ENCODE measurements around the gene WDR86. TPM values are rescaled to one million over a fixed set of nuclear protein-coding genes. Genes with fewer than 3 reads are reported as not detected.

WDR86 gene
- total and polyA plus RNA-seq, 2 of the 4 experiments (the other 2 are of a cell fraction), result not detected

GRCh38 chr7:151408839-151409666 lies 785 bp downstream of the WDR86 start:
- POLR2A ChIA-PET (ENCODE audit: unreplicated experiment), result no interaction called here

More at GRCh38 chr7:151408839-151409666, 785 bp downstream of the WDR86 start:
- no peak overlapping the region; the same call in 1 of the 2 replicates for H3K23ac ChIP-seq (ENCODE audit: low read depth, low read length)
- H2BK5ac ChIP-seq (ENCODE audit: low read depth, low read length, poor library complexity, severe bottlenecking), result no peak overlapping the region
- H3K14ac ChIP-seq (replicated peaks; ENCODE audit: low read depth, low read length), result no peak overlapping the region
- H3K4me2 ChIP-seq (ENCODE audit: low read depth, low read length), result no peak overlapping the region; the same call in 1 of the 2 replicates
- no peak overlapping the region for H4K5ac ChIP-seq (ENCODE audit: low read depth, low read length)
- H4K20me1 ChIP-seq (ENCODE audit: insufficient read depth, low read length), result no peaks in the 10 kb centered on the region
- in situ Hi-C loops (cut with MboI; ENCODE audit: low sequenced_read_pairs) (no loop called here), dilution Hi-C loops (cut with HindIII; ENCODE audit: low sequenced_read_pairs, unreplicated experiment) (no loop called here), intact Hi-C loops (cut with micrococcal nuclease) (no loop called here)
- H3K27ac ChIP-seq (ENCODE audit: insufficient read depth, low read length), result no peak overlapping the region
- no peak overlapping the region for H3K4ac ChIP-seq (ENCODE audit: low read depth, low read length)
- TF ChIP-seq FOS (IDR thresholded peaks at IDR 0.05; ENCODE audit: low read depth, low read length) (no peak), SMC3 (IDR thresholded peaks at IDR 0.05; ENCODE audit: low read depth, low read length) (no peak), POLR2A (IDR thresholded peaks at IDR 0.05; ENCODE audit: low read depth, low read length) (no peak), MXI1 (IDR thresholded peaks at IDR 0.05; ENCODE audit: borderline replicate concordance, low read depth, low read length) (no peak), RCOR1 (IDR thresholded peaks at IDR 0.05; ENCODE audit: insufficient replicate concordance, low read length) (no peak)
- TF ChIP-seq, protein P1, sequence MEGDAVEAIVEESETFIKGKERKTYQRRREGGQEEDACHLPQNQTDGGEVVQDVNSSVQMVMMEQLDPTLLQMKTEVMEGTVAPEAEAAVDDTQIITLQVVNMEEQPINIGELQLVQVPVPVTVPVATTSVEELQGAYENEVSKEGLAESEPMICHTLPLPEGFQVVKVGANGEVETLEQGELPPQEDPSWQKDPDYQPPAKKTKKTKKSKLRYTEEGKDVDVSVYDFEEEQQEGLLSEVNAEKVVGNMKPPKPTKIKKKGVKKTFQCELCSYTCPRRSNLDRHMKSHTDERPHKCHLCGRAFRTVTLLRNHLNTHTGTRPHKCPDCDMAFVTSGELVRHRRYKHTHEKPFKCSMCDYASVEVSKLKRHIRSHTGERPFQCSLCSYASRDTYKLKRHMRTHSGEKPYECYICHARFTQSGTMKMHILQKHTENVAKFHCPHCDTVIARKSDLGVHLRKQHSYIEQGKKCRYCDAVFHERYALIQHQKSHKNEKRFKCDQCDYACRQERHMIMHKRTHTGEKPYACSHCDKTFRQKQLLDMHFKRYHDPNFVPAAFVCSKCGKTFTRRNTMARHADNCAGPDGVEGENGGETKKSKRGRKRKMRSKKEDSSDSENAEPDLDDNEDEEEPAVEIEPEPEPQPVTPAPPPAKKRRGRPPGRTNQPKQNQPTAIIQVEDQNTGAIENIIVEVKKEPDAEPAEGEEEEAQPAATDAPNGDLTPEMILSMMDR (conservative IDR thresholded peaks at IDR 0.05; ENCODE audit: low read depth, low read length), result no peak
- 17% methylated on average over 28 of the region's 61 CpGs; no CpG with 5 or more reads in 1 of the 2 experiments for WGBS, 2 experiments (ENCODE audit: extremely low coverage in 2 of 2, insufficient read length in 1 of 2)
- H3K4me3 ChIP-seq (ENCODE audit: insufficient read depth, low read depth, low read length), result peak overlapping the region; percentile 36; the same call in 1 of the 2 replicates
- no peak overlapping the region for H2BK120ac ChIP-seq (ENCODE audit: low read depth, low read length)
- H3K18ac ChIP-seq (ENCODE audit: low read depth, low read length), result no peak overlapping the region
- H3K9me3 ChIP-seq (ENCODE audit: control insufficient read depth, insufficient read depth, low read length), result no peaks in the 10 kb centered on the region; the same call in 1 of the 2 replicates
- no peak overlapping the region for H2BK20ac ChIP-seq (ENCODE audit: low read depth, low read length)
- DNase-seq, result no peak
- H4K8ac ChIP-seq (ENCODE audit: low read depth in 2 of 2, low read length in 2 of 2), result no peak overlapping the region
- CTCF ChIA-PET, result no interaction called here
- no peaks in the 10 kb centered on the region for H3K79me1 ChIP-seq (ENCODE audit: low read depth in 1 of 2, low read length in 2 of 2)
- 0 out of 2 replicates have a peak, but pooled peaks cover 3% of the 10 kb centered on the region for H3K9me1 ChIP-seq (ENCODE audit: insufficient read depth, low read length)
- H3K4me1 ChIP-seq (ENCODE audit: control insufficient read depth, insufficient read depth, low read length), result peaks cover 2% of the 10 kb centered on the region; the same call in 1 of the 2 replicates
- H4K91ac ChIP-seq (ENCODE audit: insufficient read depth, low read depth, low read length), result no peak overlapping the region
- H3K36me3 ChIP-seq (ENCODE audit: control insufficient read depth, insufficient read depth, low read length), result no peaks in the 10 kb centered on the region
- H3K27me3 ChIP-seq (ENCODE audit: control insufficient read depth, insufficient read depth, low read length), result peaks cover 64% of the 10 kb centered on the region
- H2BK15ac ChIP-seq (ENCODE audit: low read depth, low read length), result no peak overlapping the region
- no peak for ATAC-seq (ENCODE audit: low read depth)
- BruUV-seq (replicated peaks), result no TSS peak
- no peak overlapping the region for H2AK5ac ChIP-seq (ENCODE audit: low read depth, low read length)
- no peak overlapping the region for H3K9ac ChIP-seq (ENCODE audit: low read depth, low read length)
- H2AK9ac ChIP-seq (replicated peaks; ENCODE audit: low read depth, low read length, poor library complexity), result peak overlapping the region; percentile 16
- no peak overlapping the region for H3K56ac ChIP-seq (ENCODE audit: extremely low read depth, insufficient read depth, low read length)
- peak overlapping the region; percentile 58 for H2AFZ ChIP-seq (replicated peaks; ENCODE audit: low read length, poor library complexity)
